H9 (cell line): ENCODE data around the gene JMJD1C. TPM values are rescaled to one million over a fixed set of nuclear protein-coding genes. Genes with fewer than 3 reads are reported as not detected.

Experiments used
- DNase-seq: peaks from one replicate; pipeline ENCODE4 v3.0.0-alpha.2; 2017
- H2AFZ ChIP-seq: one replicate; pipeline ENCODE4 v1.6.1; 2013; ENCODE audit warnings: mild to moderate bottlenecking, low read length, control low read depth, moderate library complexity
- H2AK5ac ChIP-seq: 2 replicates; pipeline ENCODE4 v1.6.1; 2013; ENCODE audit warnings: low read length, control low read depth, mixed read lengths; ENCODE audit not compliant: insufficient read length
- H2BK120ac ChIP-seq: one replicate; pipeline ENCODE4 v1.6.1; 2013; ENCODE audit warnings: low read depth, mild to moderate bottlenecking, low read length, control low read depth, inconsistent platforms; ENCODE audit not compliant: poor library complexity, severe bottlenecking
- H2BK12ac ChIP-seq: 2 replicates; pipeline ENCODE4 v1.6.1; 2013; ENCODE audit warnings: low read length, control low read depth, mixed read lengths, low read depth; ENCODE audit not compliant: insufficient read length
- H2BK15ac ChIP-seq: 2 replicates; pipeline ENCODE4 v1.6.1; 2013; ENCODE audit warnings: low read depth, low read length, control low read depth
- H2BK20ac ChIP-seq: one replicate; pipeline ENCODE4 v1.6.1; 2013; ENCODE audit warnings: low read depth, mild to moderate bottlenecking, low read length, control low read depth, inconsistent platforms; ENCODE audit not compliant: poor library complexity, severe bottlenecking
- H2BK5ac ChIP-seq: 2 replicates; pipeline ENCODE4 v1.6.1; 2013; ENCODE audit warnings: low read length, control low read depth, mixed read lengths; ENCODE audit not compliant: insufficient read length
- H3K14ac ChIP-seq: 2 replicates; pipeline ENCODE4 v1.6.1; 2013; ENCODE audit warnings: low read length, control low read depth; ENCODE audit not compliant: insufficient read depth
- H3K18ac ChIP-seq: 2 replicates; pipeline ENCODE4 v1.6.1; 2013; ENCODE audit warnings: low read depth, mild to moderate bottlenecking, mixed read lengths, low read length, control low read depth; ENCODE audit not compliant: insufficient read length
- H3K23ac ChIP-seq: 2 replicates; pipeline ENCODE4 v1.6.1; 2013; ENCODE audit warnings: low read length, control low read depth, mixed read lengths, low read depth; ENCODE audit not compliant: insufficient read length
- H3K23me2 ChIP-seq: 2 replicates; pipeline ENCODE4 v1.6.1; 2013; ENCODE audit warnings: low read depth, mild to moderate bottlenecking, mixed read lengths, low read length, control low read depth; ENCODE audit not compliant: insufficient read length, poor library complexity, severe bottlenecking
- H3K27ac ChIP-seq: 2 replicates; pipeline ENCODE4 v1.5.1; 2013; ENCODE audit warnings: low read length, control low read depth, mixed read lengths, low read depth; ENCODE audit not compliant: insufficient read length
- H3K27me3 ChIP-seq: 2 replicates; pipeline ENCODE4 v1.6.1; 2013; ENCODE audit warnings: low read length, control low read depth, inconsistent platforms; ENCODE audit not compliant: insufficient read depth
- H3K4ac ChIP-seq: 2 replicates; pipeline ENCODE4 v1.6.1; 2013; ENCODE audit warnings: low read depth, mild to moderate bottlenecking, control low read depth, inconsistent platforms, low read length, moderate library complexity
- H3K4me1 ChIP-seq: 2 replicates; pipeline ENCODE4 v1.6.1; 2013; ENCODE audit warnings: low read length, control low read depth, inconsistent platforms; ENCODE audit not compliant: insufficient read depth
- H3K4me2 ChIP-seq: 2 replicates; pipeline ENCODE4 v1.6.1; 2013; ENCODE audit warnings: low read length, control low read depth, mixed read lengths; ENCODE audit not compliant: insufficient read length, insufficient read depth
- H3K56ac ChIP-seq: 2 replicates; pipeline ENCODE4 v1.6.1; 2013; ENCODE audit warnings: low read depth, mild to moderate bottlenecking, mixed read lengths, low read length, control low read depth; ENCODE audit not compliant: insufficient read length
- H3K79me1 ChIP-seq: 2 replicates; pipeline ENCODE4 v1.6.1; 2013; ENCODE audit warnings: low read depth, mild to moderate bottlenecking, moderate library complexity, low read length, control low read depth, inconsistent platforms; ENCODE audit not compliant: insufficient read depth, poor library complexity, severe bottlenecking
- H3K79me2 ChIP-seq: 2 replicates; pipeline ENCODE4 v1.6.1; 2013; ENCODE audit warnings: low read length, control low read depth, inconsistent platforms; ENCODE audit not compliant: insufficient read depth
- H3K9ac ChIP-seq: 2 replicates; pipeline ENCODE4 v1.6.1; 2013; ENCODE audit warnings: low read length, control low read depth, mixed read lengths; ENCODE audit not compliant: insufficient read length; ENCODE audit errors: extremely low read depth
- H3K9me3 ChIP-seq: one replicate; pipeline ENCODE4 v1.6.1; 2013; ENCODE audit warnings: low read depth, low read length, inconsistent platforms; ENCODE audit not compliant: control insufficient read depth
- H3T11ph ChIP-seq: one replicate; pipeline ENCODE4 v1.6.1; 2013; ENCODE audit warnings: mild to moderate bottlenecking, low read length, control low read depth, inconsistent platforms
- H4K20me1 ChIP-seq: one replicate; pipeline ENCODE4 v1.6.1; 2013; ENCODE audit not compliant: control insufficient read depth, insufficient read length, insufficient read depth
- H4K5ac ChIP-seq: 2 replicates; pipeline ENCODE4 v1.6.1; 2013; ENCODE audit warnings: low read depth, mild to moderate bottlenecking, mixed read lengths, low read length, control low read depth; ENCODE audit not compliant: insufficient read length
- H4K8ac ChIP-seq: replicated peaks from 2 replicates; pipeline ENCODE4 v1.6.1; 2013; ENCODE audit warnings: low read length, control low read depth, mixed read lengths, low read depth; ENCODE audit not compliant: insufficient read length
- H4K91ac ChIP-seq: 2 replicates; pipeline ENCODE4 v1.6.1; 2013; ENCODE audit warnings: low read depth, mild to moderate bottlenecking, moderate library complexity, mixed read lengths, low read length, control low read depth; ENCODE audit not compliant: insufficient read length
- H3K27ac Mint-ChIP-seq, 3 experiments: 2 replicates in 2 of 3; 3 replicates in 1 of 3; pipeline ENCODE4 v1.8.0; 2020 to 2021; ENCODE audit warnings: mixed read lengths in 3 of 3, mild to moderate bottlenecking in 1 of 3, moderate library complexity in 1 of 3
- H3K27me3 Mint-ChIP-seq: 2 replicates; pipeline ENCODE4 v1.8.0; 2021; ENCODE audit warnings: low read depth, mild to moderate bottlenecking, moderate library complexity, mixed read lengths
- H3K36me3 Mint-ChIP-seq, 3 experiments: 2 replicates in 2 of 3; 3 replicates in 1 of 3; pipeline ENCODE4 v1.8.0; 2020 to 2021; ENCODE audit warnings: low read depth in 3 of 3, mixed read lengths in 3 of 3; ENCODE audit not compliant: insufficient read depth in 1 of 3
- H3K4me1 Mint-ChIP-seq, 2 experiments: 2 replicates each; pipeline ENCODE4 v1.8.0; 2020; ENCODE audit warnings: mixed read lengths in 2 of 2
- H3K4me3 Mint-ChIP-seq, 2 experiments: 2 replicates in 1 of 2; 3 replicates in 1 of 2; pipeline ENCODE4 v1.8.0; 2020 to 2021; ENCODE audit warnings: mild to moderate bottlenecking in 2 of 2, mixed read lengths in 2 of 2, moderate library complexity in 1 of 2
- H3K9me3 Mint-ChIP-seq, 2 experiments: 2 replicates in 1 of 2; 3 replicates in 1 of 2; pipeline ENCODE4 v1.8.0; 2020; ENCODE audit warnings: mild to moderate bottlenecking in 2 of 2, mixed read lengths in 2 of 2, moderate library complexity in 1 of 2
- CTCF ChIP-seq: fragments of 200-600 bp; sonication (generic); conservative IDR thresholded peaks from 3 replicates; pipeline ENCODE4 v1.8.0; 2021; ENCODE audit warnings: antibody characterized with exemption, mild to moderate bottlenecking
- WGBS: extraction: QIAGEN DNeasy Blood & Tissue Kit; methylation state at CpG from one replicate; pipeline ENCODE4 v1.1.7; 2013; ENCODE audit warnings: missing lambda C conversion rate, low lambda C conversion rate, mixed read lengths; ENCODE audit not compliant: insufficient read length; ENCODE audit errors: extremely low coverage; 5-methylcytosine and 5-hydroxymethylcytosine counted together
- total RNA-seq: library from RNA; stranded (reverse); gene quantifications from 2 replicates; pipeline ENCODE4 v1.2.1, GENCODE V29; 2021

Gene JMJD1C
- total RNA-seq, 1 experiment from 2014 or later: 200 TPM

- Histone ChIP-seq H2AK5ac (no peak overlapping the region), H3K56ac (no peak overlapping the region), H2BK12ac (no peak overlapping the region), H3K27me3 (no peaks in the 10 kb centered on the region), H3K9ac (no peak overlapping the region), H3K18ac (no peak overlapping the region), H3K14ac (no peak overlapping the region), H3K79me2 (peaks cover 12% of the 10 kb centered on the region; the same call in 1 of the 2 replicates), H3K9me3 (no peaks in the 10 kb centered on the region), H3K23me2 (no peaks in the 10 kb centered on the region), H4K91ac (no peak overlapping the region), H4K8ac (no peak overlapping the region), H3K4me1 (no peaks in the 10 kb centered on the region), H3K4ac (no peak overlapping the region), H3T11ph (no peak overlapping the region), H2BK120ac (no peak overlapping the region), H3K27ac (no peak overlapping the region), H4K5ac (no peak overlapping the region), H3K4me2 (no peak overlapping the region), H2BK20ac (no peak overlapping the region), H2AFZ (no peak overlapping the region), H2BK15ac (no peak overlapping the region), H3K79me1 (peaks cover 9% of the 10 kb centered on the region), H4K20me1 (no peaks in the 10 kb centered on the region), H3K23ac (no peak overlapping the region), H2BK5ac (no peak overlapping the region)
- no peak for TF ChIP-seq CTCF
- DNase-seq: no peak
- no CpG with 5 or more reads among the region's 3 CpGs for WGBS
- no peak overlapping the region; a peak in 1 of 7 replicates for H3K27ac Mint-ChIP-seq
- H3K9me3 Mint-ChIP-seq: no peaks in the 10 kb centered on the region
- peaks cover 10 to 14% of the 10 kb centered on the region in 2 experiments for H3K4me1 Mint-ChIP-seq
- peaks cover 0 to 3% (median 0%) of the 10 kb centered on the region in 3 experiments; a peak in 2 of 7 replicates for H3K36me3 Mint-ChIP-seq
- H3K4me3 Mint-ChIP-seq: no peak overlapping the region
- H3K27me3 Mint-ChIP-seq: no peaks in the 10 kb centered on the region
These were observed 42.3 kb downstream of the JMJD1C start for GRCh38 chr10:63423494-63423893.
